ENCODE measurements around the gene TMEM125.

DNA sequence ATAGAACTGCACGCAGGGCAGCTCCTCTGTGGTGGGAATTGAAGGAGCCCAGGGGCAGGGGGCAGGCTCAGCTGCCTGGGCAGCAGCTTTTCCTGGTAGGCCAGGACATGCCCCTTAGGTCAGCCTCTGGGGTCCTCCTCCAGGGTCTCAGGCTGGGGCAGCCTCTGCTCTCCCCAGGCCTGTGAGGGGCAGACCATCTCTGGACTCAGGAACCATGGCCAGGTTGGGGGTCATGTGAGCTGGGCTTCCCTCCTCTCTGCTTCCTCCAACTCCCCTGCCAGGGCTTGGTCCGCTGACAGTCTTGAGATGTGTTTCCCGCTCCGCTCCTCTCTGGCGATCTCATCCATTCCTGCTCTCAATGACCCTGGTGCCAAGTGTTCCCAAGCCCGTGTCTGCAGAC, 9.9 kb downstream of the TMEM125 start:
- TF ChIP-seq POLR2A (IDR thresholded peaks at IDR 0.05) (no peak), EP300 (IDR thresholded peaks at IDR 0.05) (no peak), POLR2AphosphoS5 (IDR thresholded peaks at IDR 0.05) (no peak)
- TF ChIP-seq, protein P1, sequence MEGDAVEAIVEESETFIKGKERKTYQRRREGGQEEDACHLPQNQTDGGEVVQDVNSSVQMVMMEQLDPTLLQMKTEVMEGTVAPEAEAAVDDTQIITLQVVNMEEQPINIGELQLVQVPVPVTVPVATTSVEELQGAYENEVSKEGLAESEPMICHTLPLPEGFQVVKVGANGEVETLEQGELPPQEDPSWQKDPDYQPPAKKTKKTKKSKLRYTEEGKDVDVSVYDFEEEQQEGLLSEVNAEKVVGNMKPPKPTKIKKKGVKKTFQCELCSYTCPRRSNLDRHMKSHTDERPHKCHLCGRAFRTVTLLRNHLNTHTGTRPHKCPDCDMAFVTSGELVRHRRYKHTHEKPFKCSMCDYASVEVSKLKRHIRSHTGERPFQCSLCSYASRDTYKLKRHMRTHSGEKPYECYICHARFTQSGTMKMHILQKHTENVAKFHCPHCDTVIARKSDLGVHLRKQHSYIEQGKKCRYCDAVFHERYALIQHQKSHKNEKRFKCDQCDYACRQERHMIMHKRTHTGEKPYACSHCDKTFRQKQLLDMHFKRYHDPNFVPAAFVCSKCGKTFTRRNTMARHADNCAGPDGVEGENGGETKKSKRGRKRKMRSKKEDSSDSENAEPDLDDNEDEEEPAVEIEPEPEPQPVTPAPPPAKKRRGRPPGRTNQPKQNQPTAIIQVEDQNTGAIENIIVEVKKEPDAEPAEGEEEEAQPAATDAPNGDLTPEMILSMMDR (IDR thresholded peaks at IDR 0.05), result no peak
